Measurements from ENCODE around the gene HRCT1. TPM values are rescaled to one million over a fixed set of nuclear protein-coding genes. Genes with fewer than 3 reads are reported as not detected.
A peak's percentile ranks its signal among the peaks of the same experiment; 100 is the strongest.
"Not testable (repeated sequence)": the region's sequence is repeated elsewhere in the genome, so short reads cannot be mapped to it uniquely, and the experiment has no call there.

Gene HRCT1
- total RNA-seq, 1 experiment from 2014 or later, result 0.21 TPM

- Histone ChIP-seq H3K36me3 (replicated peaks; ENCODE audit: control insufficient read depth, insufficient read depth, low read length) (no peaks in the 10 kb centered on the region), H3K4me3 (ENCODE audit: insufficient read depth, low read depth, low read length) (no peak overlapping the region)
- peak; percentile 40 for DNase-seq
These were observed 1.1 kb downstream of the HRCT1 start for GRCh38 chr9:35906923-35907699.

GRCh38 chr9:35907711-35908503, 1.9 kb downstream of the HRCT1 start:
- H3K36me3 ChIP-seq (replicated peaks; ENCODE audit: control insufficient read depth, insufficient read depth, low read length), result no peaks in the 10 kb centered on the region
- no peak overlapping the region for H3K4me3 ChIP-seq (ENCODE audit: insufficient read depth, low read depth, low read length)
- DNase-seq, result peak; percentile 85
- no peaks in the 10 kb centered on the region for H3K27me3 ChIP-seq (ENCODE audit: control insufficient read depth, insufficient read depth, low read length)

More at GRCh38 chr9:35906923-35907699, 1.1 kb downstream of the HRCT1 start:
- H3K27me3 ChIP-seq (ENCODE audit: control insufficient read depth, insufficient read depth, low read length), result no peaks in the 10 kb centered on the region

- DNase-seq, result peak; percentile 36
- Histone ChIP-seq H3K4me3 (ENCODE audit: insufficient read depth, low read depth, low read length) (no peak overlapping the region), H3K27me3 (ENCODE audit: control insufficient read depth, insufficient read depth, low read length) (no peaks in the 10 kb centered on the region), H3K36me3 (replicated peaks; ENCODE audit: control insufficient read depth, insufficient read depth, low read length) (no peaks in the 10 kb centered on the region)
These were observed 2.6 kb downstream of the HRCT1 start for GRCh38 chr9:35908504-35909125.

- DNase-seq, result peak; percentile 52
- H3K4me3 ChIP-seq (ENCODE audit: insufficient read depth, low read depth, low read length), result no peak within 1 kb of the TSS
- H3K36me3 ChIP-seq (replicated peaks; ENCODE audit: control insufficient read depth, insufficient read depth, low read length), result no peaks in the 10 kb centered on the region
- H3K27me3 ChIP-seq (ENCODE audit: control insufficient read depth, insufficient read depth, low read length), result no peaks in the 10 kb centered on the region
These were observed 3.3 kb downstream of the HRCT1 start, which contains the start of gene SPAAR for GRCh38 chr9:35909274-35909673. Gene SPAAR (plus strand): TSS chr9:35909490. CDS start chr9:35910464, 974 bp downstream.

GRCh38 chr9:35909687-35910612, 3.9 kb downstream of the HRCT1 start:
- H3K4me3 ChIP-seq (ENCODE audit: insufficient read depth, low read depth, low read length), result no peak overlapping the region
- H3K36me3 ChIP-seq (replicated peaks; ENCODE audit: control insufficient read depth, insufficient read depth, low read length), result no peaks in the 10 kb centered on the region
- DNase-seq, result peak; percentile 60
- no peaks in the 10 kb centered on the region for H3K27me3 ChIP-seq (ENCODE audit: control insufficient read depth, insufficient read depth, low read length)

- H3K36me3 ChIP-seq (replicated peaks; ENCODE audit: control insufficient read depth, insufficient read depth, low read length), result no peaks in the 10 kb centered on the region
- H3K27me3 ChIP-seq (ENCODE audit: control insufficient read depth, insufficient read depth, low read length), result no peaks in the 10 kb centered on the region
- DNase-seq, result peak; percentile 75
- no peak overlapping the region for H3K4me3 ChIP-seq (ENCODE audit: insufficient read depth, low read depth, low read length)
These were observed 4.8 kb downstream of the HRCT1 start for GRCh38 chr9:35910613-35911359.

- Histone ChIP-seq H3K27me3 (ENCODE audit: control insufficient read depth, insufficient read depth, low read length) (no peaks in the 10 kb centered on the region), H3K36me3 (replicated peaks; ENCODE audit: control insufficient read depth, insufficient read depth, low read length) (no peaks in the 10 kb centered on the region), H3K4me3 (ENCODE audit: insufficient read depth, low read depth, low read length) (no peak overlapping the region)
- no peak for DNase-seq
These were observed 5.7 kb downstream of the HRCT1 start for GRCh38 chr9:35911690-35912089.

GRCh38 chr9:35912791-35913400, 6.9 kb downstream of the HRCT1 start:
- no peak for DNase-seq
- no peaks in the 10 kb centered on the region for H3K27me3 ChIP-seq (ENCODE audit: control insufficient read depth, insufficient read depth, low read length)
- no peak overlapping the region for H3K4me3 ChIP-seq (ENCODE audit: insufficient read depth, low read depth, low read length)
- no peaks in the 10 kb centered on the region for H3K36me3 ChIP-seq (replicated peaks; ENCODE audit: control insufficient read depth, insufficient read depth, low read length)

GRCh38 chr9:35913429-35913828, 7.4 kb downstream of the HRCT1 start:
- DNase-seq; H3K27me3 ChIP-seq (ENCODE audit: control insufficient read depth, insufficient read depth, low read length); H3K4me3 ChIP-seq (ENCODE audit: insufficient read depth, low read depth, low read length); H3K36me3 ChIP-seq (replicated peaks; ENCODE audit: control insufficient read depth, insufficient read depth, low read length): not testable (repeated sequence)

- peak; percentile 52 for DNase-seq
- Histone ChIP-seq H3K4me3 (ENCODE audit: insufficient read depth, low read depth, low read length) (no peak overlapping the region), H3K27me3 (ENCODE audit: control insufficient read depth, insufficient read depth, low read length) (no peaks in the 10 kb centered on the region), H3K36me3 (replicated peaks; ENCODE audit: control insufficient read depth, insufficient read depth, low read length) (no peaks in the 10 kb centered on the region)
These were observed 8.4 kb downstream of the HRCT1 start for GRCh38 chr9:35914301-35914807.

GRCh38 chr9:35915681-35916294, 9.8 kb downstream of the HRCT1 start:
- DNase-seq, result peak; percentile 42
- Histone ChIP-seq H3K27me3 (ENCODE audit: control insufficient read depth, insufficient read depth, low read length) (no peaks in the 10 kb centered on the region), H3K36me3 (replicated peaks; ENCODE audit: control insufficient read depth, insufficient read depth, low read length) (no peaks in the 10 kb centered on the region), H3K4me3 (ENCODE audit: insufficient read depth, low read depth, low read length) (no peak overlapping the region)

- no peaks in the 10 kb centered on the region for H3K36me3 ChIP-seq (replicated peaks; ENCODE audit: control insufficient read depth, insufficient read depth, low read length)
- no peak overlapping the region for H3K4me3 ChIP-seq (ENCODE audit: insufficient read depth, low read depth, low read length)
- no peaks in the 10 kb centered on the region for H3K27me3 ChIP-seq (ENCODE audit: control insufficient read depth, insufficient read depth, low read length)
- DNase-seq, result peak; percentile 19
These were observed 11.3 kb downstream of the HRCT1 start for GRCh38 chr9:35917261-35917660.
